H1 (cell line): ENCODE results near the gene MYOCOS. TPM values are rescaled to one million over a fixed set of nuclear protein-coding genes. Genes with fewer than 3 reads are reported as not detected.

Source experiments
- CTCF ChIA-PET: fragments of 300-600 bp; sonication (Branson Sonifier 250); formaldehyde crosslinking; loops from one replicate; lab custom pipeline; 2021; ENCODE audit not compliant: partially characterized antibody; lab: Charles Lee
- POLR2A ChIA-PET: fragments of 300-600 bp; sonication (Branson Sonifier 250); formaldehyde crosslinking; loops from one replicate; lab custom pipeline; 2021; ENCODE audit warnings: inconsistent platforms; ENCODE audit not compliant: partially characterized antibody; lab: Charles Lee
- DNase-seq, 2 experiments: peaks; one replicate each; pipeline versions ENCODE4 v3.0.0 to v3.0.0-alpha.2; 2010 to 2022; ENCODE audit warnings: low spot score in 2 of 2, low read depth in 1 of 2, mixed read lengths in 1 of 2
- FAIRE-seq: peaks from 2 replicates; lab custom pipeline; 2011; peaks lifted over from hg19 to GRCh38; lab: Jason Lieb, UNC
- H2AFZ ChIP-seq: 2 replicates; pipeline ENCODE4 v1.8.1; 2012; ENCODE audit warnings: low read length, inconsistent platforms
- H2AK5ac ChIP-seq: 2 replicates; pipeline ENCODE4 v1.6.1; 2013; ENCODE audit warnings: low read depth, low read length
- H2BK120ac ChIP-seq: replicated peaks from 2 replicates; pipeline ENCODE3; 2013; ENCODE audit warnings: low read depth, low read length, inconsistent platforms
- H2BK12ac ChIP-seq: 2 replicates; pipeline ENCODE4 v1.6.1; 2013; ENCODE audit warnings: low read depth, low read length
- H2BK15ac ChIP-seq: 2 replicates; pipeline ENCODE4 v1.6.1; 2013; ENCODE audit warnings: low read length
- H2BK20ac ChIP-seq: 2 replicates; pipeline ENCODE4 v1.6.1; 2013; ENCODE audit warnings: low read length
- H2BK5ac ChIP-seq: 2 replicates; pipeline ENCODE4 v1.6.1; 2013; ENCODE audit warnings: low read depth, low read length
- H3K14ac ChIP-seq: 2 replicates; pipeline ENCODE4 v1.6.1; 2013; ENCODE audit warnings: inconsistent platforms; ENCODE audit not compliant: insufficient read length
- H3K18ac ChIP-seq: 2 replicates; pipeline ENCODE4 v1.6.1; 2013; ENCODE audit warnings: low read length; ENCODE audit errors: extremely low read depth
- H3K23ac ChIP-seq: 2 replicates; pipeline ENCODE4 v1.6.1; 2013; ENCODE audit warnings: inconsistent platforms; ENCODE audit not compliant: insufficient read length
- H3K23me2 ChIP-seq: 2 replicates; pipeline ENCODE4 v1.6.1; 2013; ENCODE audit warnings: low read depth, low read length
- H3K27ac ChIP-seq: 2 replicates; pipeline ENCODE4 v1.6.1; 2011; ENCODE audit warnings: low read depth, low read length, inconsistent platforms
- H3K27me3 ChIP-seq, 4 experiments: replicated peaks in 1 of 4; 1 replicate in 1 of 4; 2 replicates in 3 of 4; pipeline versions ENCODE4 v1.6.1 to v1.8.1; 2011 to 2013; ENCODE audit warnings: low read length in 3 of 4, mild to moderate bottlenecking in 3 of 4, inconsistent platforms in 2 of 4, mixed read lengths in 2 of 4, moderate library complexity in 1 of 4; ENCODE audit not compliant: control insufficient read depth in 3 of 4, insufficient read depth in 3 of 4; ENCODE audit errors: extremely low read depth in 1 of 4
- H3K36me3 ChIP-seq, 4 experiments: 2 replicates each; pipeline versions ENCODE4 v1.6.1 to v1.8.1; 2011 to 2013; ENCODE audit warnings: mild to moderate bottlenecking in 4 of 4, low read length in 3 of 4, moderate library complexity in 2 of 4, control low read depth in 1 of 4, inconsistent platforms in 1 of 4; ENCODE audit not compliant: insufficient read depth in 4 of 4, control insufficient read depth in 2 of 4
- H3K4ac ChIP-seq: replicated peaks from 2 replicates; pipeline ENCODE3; 2013; ENCODE audit warnings: low read length, low read depth, mixed read lengths, inconsistent platforms; ENCODE audit not compliant: insufficient read length
- H3K4me1 ChIP-seq, 4 experiments: replicated peaks in 1 of 4; 1 replicate in 1 of 4; 2 replicates in 3 of 4; pipeline versions ENCODE4 v1.6.1 to v1.8.1; 2011 to 2013; ENCODE audit warnings: low read length in 3 of 4, inconsistent platforms in 2 of 4, mixed read lengths in 1 of 4; ENCODE audit not compliant: insufficient read depth in 4 of 4, control insufficient read depth in 3 of 4
- H3K4me2 ChIP-seq, 2 experiments: 2 replicates each; pipeline versions ENCODE4 v1.6.1 to v1.8.1; 2011 to 2013; ENCODE audit warnings: low read depth in 2 of 2, low read length in 2 of 2, control low read depth in 1 of 2, inconsistent platforms in 1 of 2, mild to moderate bottlenecking in 1 of 2; ENCODE audit not compliant: insufficient read depth in 1 of 2
- H3K4me3 ChIP-seq, 4 experiments: fragments of 200-600, 300-600 bp in 1 of 4; sonication (generic), shearing (Covaris generic), sonication (Bioruptor Twin) in 1 of 4; 2 replicates each; pipeline versions ENCODE4 v1.5.1 to v1.8.1; 2011 to 2016; ENCODE audit warnings: low read length in 4 of 4, low read depth in 3 of 4, control low read depth in 2 of 4, inconsistent platforms in 2 of 4, mild to moderate bottlenecking in 2 of 4, mixed read lengths in 1 of 4, moderate library complexity in 1 of 4; ENCODE audit not compliant: insufficient read depth in 2 of 4; ENCODE audit errors: extremely low read depth in 1 of 4
- H3K56ac ChIP-seq: replicated peaks from 2 replicates; pipeline ENCODE3; 2013; ENCODE audit warnings: low read depth, mild to moderate bottlenecking, mixed read lengths, low read length, inconsistent platforms; ENCODE audit not compliant: insufficient read length
- H3K79me1 ChIP-seq: 2 replicates; pipeline ENCODE4 v1.6.1; 2013; ENCODE audit warnings: low read depth, low read length, control low read depth
- H3K79me2 ChIP-seq, 2 experiments: 2 replicates each; pipeline versions ENCODE4 v1.6.1 to v1.8.1; 2012 to 2013; ENCODE audit warnings: low read length in 2 of 2, mild to moderate bottlenecking in 2 of 2, inconsistent platforms in 1 of 2; ENCODE audit not compliant: insufficient read depth in 2 of 2, control insufficient read depth in 1 of 2
- H3K9ac ChIP-seq, 4 experiments: replicated peaks in 1 of 4; 1 replicate in 1 of 4; 2 replicates in 3 of 4; pipeline versions ENCODE4 v1.6.1 to v1.8.1; 2011 to 2013; ENCODE audit warnings: low read depth in 3 of 4, low read length in 3 of 4, control low read depth in 2 of 4, mild to moderate bottlenecking in 2 of 4, moderate library complexity in 2 of 4, inconsistent platforms in 1 of 4; ENCODE audit errors: extremely low read depth in 1 of 4
- H3K9me3 ChIP-seq, 2 experiments: 2 replicates each; pipeline versions ENCODE4 v1.6.1 to v1.8.1; 2012 to 2013; ENCODE audit warnings: mild to moderate bottlenecking in 2 of 2, moderate library complexity in 2 of 2, control low read depth in 1 of 2, inconsistent platforms in 1 of 2, low read depth in 1 of 2, low read length in 1 of 2, mixed read lengths in 1 of 2; ENCODE audit not compliant: insufficient read depth in 2 of 2
- H4K20me1 ChIP-seq, 2 experiments: replicated peaks in 1 of 2; 2 replicates each; pipeline versions ENCODE3 to v1.8.1; 2011 to 2013; ENCODE audit warnings: inconsistent platforms in 2 of 2, low read length in 2 of 2, mild to moderate bottlenecking in 1 of 2; ENCODE audit not compliant: insufficient read depth in 2 of 2, control insufficient read depth in 1 of 2
- H4K5ac ChIP-seq: 2 replicates; pipeline ENCODE4 v1.6.1; 2013; ENCODE audit warnings: low read length, low read depth, mixed read lengths, inconsistent platforms; ENCODE audit not compliant: insufficient read length
- H4K8ac ChIP-seq: 2 replicates; pipeline ENCODE4 v1.8.0; 2013; ENCODE audit warnings: mild to moderate bottlenecking, moderate library complexity, low read length, inconsistent platforms; ENCODE audit not compliant: insufficient read depth; ENCODE audit errors: extremely low read depth
- H4K91ac ChIP-seq: replicated peaks from 2 replicates; pipeline ENCODE3; 2013; ENCODE audit warnings: low read length, mixed read lengths, inconsistent platforms; ENCODE audit not compliant: insufficient read length
- FOSL1 ChIP-seq: IDR thresholded peaks from 2 replicates; pipeline ENCODE4 v1.6.1; 2011; ENCODE audit warnings: mild to moderate bottlenecking, low read depth, low read length, moderate library complexity; ENCODE audit not compliant: insufficient read depth
- JUN ChIP-seq: IDR thresholded peaks from 2 replicates; pipeline ENCODE4 v1.6.1; 2011; ENCODE audit warnings: low read depth, mild to moderate bottlenecking, improper control_type of control experiment, low read length
- POLR2A ChIP-seq, 2 experiments: IDR thresholded peaks; 1 replicate in 1 of 2; 2 replicates in 1 of 2; pipeline ENCODE4 v1.6.1; 2011; ENCODE audit warnings: low read depth in 2 of 2, low read length in 2 of 2, mild to moderate bottlenecking in 2 of 2; ENCODE audit errors: control extremely low read depth in 1 of 2
- POU5F1 ChIP-seq: IDR thresholded peaks from 2 replicates; pipeline ENCODE4 v1.6.1; 2011; ENCODE audit warnings: low read depth, mild to moderate bottlenecking, low read length, moderate library complexity
- RFX5 ChIP-seq: IDR thresholded peaks from 2 replicates; pipeline ENCODE4 v1.6.1; 2011; ENCODE audit warnings: low read depth, low read length, improper control_type of control experiment, borderline replicate concordance
- TAF1 ChIP-seq: IDR thresholded peaks from 2 replicates; pipeline ENCODE4 v1.6.1; 2011; ENCODE audit warnings: mild to moderate bottlenecking, low read depth, low read length
- WGBS, 2 experiments: shearing (Covaris generic) in 1 of 2; methylation state at CpG; one replicate each; pipeline versions ENCODE4 v1.1.6 to v1.1.7; 2013 to 2015; ENCODE audit warnings: low lambda C conversion rate in 2 of 2, mixed read lengths in 2 of 2, inconsistent platforms in 1 of 2, low coverage in 1 of 2, missing lambda C conversion rate in 1 of 2; ENCODE audit not compliant: insufficient replicate concordance in 2 of 2, insufficient coverage in 1 of 2, insufficient read length in 1 of 2; ENCODE audit errors: extremely low coverage in 1 of 2, missing lambda C conversion rate in 1 of 2; 5-methylcytosine and 5-hydroxymethylcytosine counted together
- polyA plus RNA-seq, 7 experiments: library from polyadenylated mRNA; depleted of rRNA in 3 of 7; stranded (reverse) in 5 of 7; unstranded in 2 of 7; fragments of >200 nt in 5 of 7; fragments of 200-250 nt in 2 of 7; gene quantifications; 1 replicate in 5 of 7; 2 replicates in 1 of 7; 4 replicates in 1 of 7; pipeline versions ENCODE4 v1.2.1 to v1.2.3, GENCODE V29; 2011 to 2013; ENCODE audit warnings: missing spikeins in 2 of 7, mixed read lengths in 2 of 7
- total RNA-seq: library from RNA; stranded (reverse); fragmentation: NEBNext Ultra II Directional; extraction: Animal tissue kit (Norgen Biotek cat#: 25700); gene quantifications from 2 replicates; pipeline ENCODE4 v1.2.1, GENCODE V29; 2021

The MYOCOS gene
- total and polyA plus RNA-seq, 2 of the 8 experiments (the other 6 are each of a cell fraction or from before 2014, with no cell fraction given): not detected

GRCh38 chr1:171596705-171597104 lies 25.3 kb upstream of the MYOCOS start:
- WGBS, 2 experiments: 86% methylated on average over 2 of the region's 2 CpGs; no CpG with 5 or more reads in 1 of the 2 experiments
- POLR2A ChIA-PET: interaction anchor here (2.0 to 3.3 kb wide), 2 partner anchors 12 to 111 kb away, joined by 5 to 10 read pairs; partner anchors contain the start of gene PRRC2C
- H2AK5ac ChIP-seq: no peak overlapping the region

More at GRCh38 chr1:171596705-171597104, 25.3 kb upstream of the MYOCOS start:
- Histone ChIP-seq H4K8ac (no peak overlapping the region), H2BK20ac (no peak overlapping the region), H3K4me1 (no peaks in the 10 kb centered on the region), H4K5ac (no peak overlapping the region), H3K4me3 (no peak overlapping the region), H3K9ac (no peak overlapping the region), H3K23me2 (no peaks in the 10 kb centered on the region), H3K27me3 (no peaks in the 10 kb centered on the region), H3K36me3 (peaks cover 3 to 20% (median 13%) of the 10 kb centered on the region in 4 experiments; a peak in 7 of 8 replicates), H3K9me3 (no peaks in the 10 kb centered on the region), H2BK120ac (no peak overlapping the region), H3K14ac (no peak overlapping the region), H3K18ac (no peak overlapping the region), H3K4ac (no peak overlapping the region), H3K23ac (no peak overlapping the region), H3K27ac (no peak overlapping the region), H3K79me2 (no peaks in the 10 kb centered on the region), H2BK15ac (no peak overlapping the region), H2BK5ac (no peak overlapping the region), H4K20me1 (no peaks in the 10 kb centered on the region), H3K79me1 (no peaks in the 10 kb centered on the region), H3K4me2 (no peak overlapping the region), H2AFZ (no peak overlapping the region), H3K56ac (no peak overlapping the region), H2BK12ac (no peak overlapping the region), H4K91ac (no peak overlapping the region)
- CTCF ChIA-PET: interaction anchor here (0.5 to 1.3 kb wide), 4 partner anchors 11 to 166 kb away, joined by 3 to 4 read pairs (median 3); no protein-coding TSS in a partner anchor
- TF ChIP-seq POLR2A (IDR thresholded peaks at IDR 0.05; ENCODE audit: control extremely low read depth in 1 of 2, low read depth in 2 of 2, low read length in 2 of 2): no peak
- TF ChIP-seq TAF1: no peak
- no peak for TF ChIP-seq POU5F1
- TF ChIP-seq JUN: no peak
- no peak for TF ChIP-seq RFX5
- no peak for TF ChIP-seq FOSL1
- no peak for FAIRE-seq
- no peak for DNase-seq
